ENCODE measurements around the gene EIF4E2.

Gene EIF4E2

DNA sequence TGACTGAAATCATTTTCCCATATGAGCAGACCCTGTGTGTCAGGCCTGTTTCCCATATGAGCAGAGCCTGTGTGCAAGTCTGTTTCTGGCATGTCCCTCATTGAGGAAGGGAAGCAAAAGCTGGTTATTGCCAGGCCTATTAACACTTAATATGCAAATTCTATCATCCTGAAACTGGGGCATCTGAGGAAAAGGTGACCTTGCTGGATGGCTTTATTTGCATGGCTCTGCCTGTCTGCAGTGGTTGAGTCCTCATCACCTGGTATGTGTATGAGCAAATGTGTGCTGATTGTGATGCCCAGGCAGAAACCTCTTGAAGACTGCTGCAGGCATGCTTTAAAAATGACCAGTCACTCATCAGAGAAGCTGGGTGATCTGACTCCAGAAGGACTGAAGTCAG, 31.2 kb downstream of the EIF4E2 start:
- Mint-ChIP-seq H3K36me3 (ENCODE audit: low read depth) (peaks cover 49% of the 10 kb centered on the region), H3K4me3 (no peak overlapping the region), H3K27ac (no peak overlapping the region), H3K4me1 (ENCODE audit: low read depth) (peaks cover 5% of the 10 kb centered on the region), H3K9me3 (no peaks in the 10 kb centered on the region), H3K27me3 (no peaks in the 10 kb centered on the region)

GRCh38 chr2:232584238-232584637, 33.7 kb downstream of the EIF4E2 start:
- Mint-ChIP-seq H3K4me1 (ENCODE audit: low read depth) (peaks cover 5% of the 10 kb centered on the region), H3K27ac (no peak overlapping the region), H3K4me3 (no peak overlapping the region), H3K9me3 (no peaks in the 10 kb centered on the region), H3K36me3 (ENCODE audit: low read depth) (peaks cover 41% of the 10 kb centered on the region), H3K27me3 (no peaks in the 10 kb centered on the region)

DNA sequence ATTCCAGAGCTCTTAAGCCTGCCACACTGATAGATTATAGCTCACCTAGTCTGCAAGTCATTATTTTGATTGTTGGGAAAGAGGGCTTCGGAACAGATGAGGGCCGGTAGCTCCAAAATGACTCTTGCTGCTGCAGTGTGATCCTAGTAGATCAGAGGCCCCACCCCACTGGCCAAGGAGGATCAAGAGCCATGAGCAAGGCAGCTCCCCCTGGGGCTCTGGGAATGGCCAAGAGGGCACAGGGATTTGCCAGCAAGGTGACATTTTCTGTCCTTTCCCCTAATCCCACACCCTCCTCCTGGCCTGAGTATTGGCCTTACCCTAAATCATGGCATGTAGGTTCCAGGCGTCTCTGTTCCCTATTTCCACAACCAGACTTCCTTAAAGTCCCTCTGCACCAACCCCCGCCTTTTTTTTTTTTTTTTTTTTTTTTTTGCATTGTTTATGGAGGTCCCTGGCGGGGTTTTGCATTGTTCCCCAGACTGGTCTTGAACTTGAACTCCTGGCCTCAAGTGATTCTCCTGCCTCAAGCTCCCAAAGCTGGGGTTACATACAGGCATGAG, 36.5 kb downstream of the EIF4E2 start:
- no peak overlapping the region for H3K27ac Mint-ChIP-seq
- peaks cover 27% of the 10 kb centered on the region for H3K36me3 Mint-ChIP-seq (ENCODE audit: low read depth)
- H3K9me3 Mint-ChIP-seq = no peaks in the 10 kb centered on the region
- H3K4me3 Mint-ChIP-seq = no peak overlapping the region
- no peaks in the 10 kb centered on the region for H3K4me1 Mint-ChIP-seq (ENCODE audit: low read depth)
- no peaks in the 10 kb centered on the region for H3K27me3 Mint-ChIP-seq

DNA sequence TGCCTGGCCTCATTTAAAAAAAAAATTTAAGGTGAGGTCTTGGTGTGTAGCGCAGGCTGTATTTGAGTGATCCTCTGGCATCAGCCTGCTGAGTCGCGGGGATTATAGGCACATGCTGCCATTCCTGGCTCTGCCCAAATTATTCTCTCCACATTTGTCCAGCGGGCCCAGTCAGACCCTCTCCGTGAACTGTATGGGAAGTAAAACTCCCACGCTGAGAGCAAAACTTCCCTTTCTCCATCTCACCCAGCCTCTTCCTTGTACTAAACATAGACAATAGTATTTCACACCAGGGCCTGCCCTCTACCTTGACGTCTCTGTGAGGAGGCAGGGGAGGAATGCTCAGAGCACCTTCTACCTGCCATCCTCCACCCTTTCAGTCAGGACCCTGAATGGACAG, 37.0 kb downstream of the EIF4E2 start:
- Mint-ChIP-seq H3K9me3 (no peaks in the 10 kb centered on the region), H3K4me3 (no peak overlapping the region), H3K27ac (no peak overlapping the region), H3K4me1 (ENCODE audit: low read depth) (no peaks in the 10 kb centered on the region), H3K27me3 (no peaks in the 10 kb centered on the region), H3K36me3 (ENCODE audit: low read depth) (peaks cover 22% of the 10 kb centered on the region)

DNA sequence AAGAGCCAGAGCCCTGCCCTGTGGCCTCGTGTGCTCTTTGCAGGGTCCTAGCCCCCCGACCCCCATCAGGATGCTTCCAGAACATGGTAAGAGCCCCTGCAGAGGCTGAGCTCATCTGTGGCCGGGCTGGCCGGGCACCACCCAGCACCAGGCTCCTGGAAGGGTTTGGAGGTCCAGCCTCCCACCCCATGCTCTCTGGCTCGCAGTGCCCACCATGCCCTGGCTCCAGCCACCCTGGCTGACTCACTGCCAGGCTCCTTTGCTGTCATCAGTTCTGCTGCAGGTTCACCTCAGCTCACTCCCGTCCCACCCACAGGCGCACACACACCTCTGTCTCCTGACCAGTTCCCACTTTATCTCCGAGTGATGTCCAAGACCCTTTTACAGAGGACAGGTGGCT, 37.5 kb downstream of the EIF4E2 start:
- H3K9me3 Mint-ChIP-seq = no peaks in the 10 kb centered on the region
- no peaks in the 10 kb centered on the region for H3K27me3 Mint-ChIP-seq
- H3K36me3 Mint-ChIP-seq (ENCODE audit: low read depth) = peaks cover 17% of the 10 kb centered on the region
- H3K27ac Mint-ChIP-seq = no peak overlapping the region
- H3K4me3 Mint-ChIP-seq = no peak overlapping the region
- peaks cover 3% of the 10 kb centered on the region for H3K4me1 Mint-ChIP-seq (ENCODE audit: low read depth)

DNA sequence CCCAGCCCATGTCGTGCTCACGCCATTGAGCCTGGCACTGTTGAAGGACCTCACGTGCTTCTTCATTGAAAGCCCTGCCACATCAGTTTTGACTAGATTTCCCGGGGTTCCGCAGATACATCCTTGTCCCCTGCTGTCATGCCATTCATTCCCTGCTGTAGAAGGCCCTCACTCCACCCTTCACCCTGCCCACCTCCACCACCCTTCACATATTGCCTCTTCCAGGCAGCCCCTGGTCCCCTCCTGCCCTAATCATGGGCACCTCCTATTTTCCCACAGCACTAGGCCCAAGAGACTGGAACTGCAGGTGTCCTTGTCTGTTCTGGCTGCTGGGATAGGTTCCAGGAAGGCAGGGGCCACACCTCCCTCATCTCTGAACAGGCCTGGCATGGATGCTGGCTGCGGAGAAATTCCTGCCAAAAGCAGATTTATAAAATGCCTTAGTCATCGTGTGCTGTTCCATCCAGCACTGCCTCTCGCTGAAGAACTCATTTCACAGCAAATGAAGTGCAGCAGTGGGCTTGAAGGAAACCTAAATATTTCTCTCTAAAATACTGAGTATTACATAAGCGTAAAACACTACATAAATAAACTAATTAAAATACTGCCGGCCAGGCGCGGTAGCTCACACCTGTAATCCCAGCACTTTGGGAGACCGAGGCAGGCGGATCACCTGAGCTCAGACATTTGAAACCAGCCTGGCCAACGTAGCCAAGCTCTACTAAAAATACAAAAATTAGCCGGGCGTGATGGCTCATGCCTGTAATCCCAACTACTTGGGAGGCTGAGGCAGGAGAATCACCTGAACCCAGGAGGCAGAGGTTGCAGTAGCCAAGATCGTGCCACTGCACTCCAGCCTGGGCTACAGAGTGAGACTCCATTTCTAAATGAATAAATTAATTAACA, 38.4 kb downstream of the EIF4E2 start:
- Mint-ChIP-seq H3K27me3 (no peaks in the 10 kb centered on the region), H3K9me3 (no peaks in the 10 kb centered on the region), H3K4me1 (ENCODE audit: low read depth) (peaks cover 7% of the 10 kb centered on the region), H3K4me3 (no peak overlapping the region), H3K36me3 (ENCODE audit: low read depth) (peaks cover 8% of the 10 kb centered on the region), H3K27ac (no peak overlapping the region)

DNA sequence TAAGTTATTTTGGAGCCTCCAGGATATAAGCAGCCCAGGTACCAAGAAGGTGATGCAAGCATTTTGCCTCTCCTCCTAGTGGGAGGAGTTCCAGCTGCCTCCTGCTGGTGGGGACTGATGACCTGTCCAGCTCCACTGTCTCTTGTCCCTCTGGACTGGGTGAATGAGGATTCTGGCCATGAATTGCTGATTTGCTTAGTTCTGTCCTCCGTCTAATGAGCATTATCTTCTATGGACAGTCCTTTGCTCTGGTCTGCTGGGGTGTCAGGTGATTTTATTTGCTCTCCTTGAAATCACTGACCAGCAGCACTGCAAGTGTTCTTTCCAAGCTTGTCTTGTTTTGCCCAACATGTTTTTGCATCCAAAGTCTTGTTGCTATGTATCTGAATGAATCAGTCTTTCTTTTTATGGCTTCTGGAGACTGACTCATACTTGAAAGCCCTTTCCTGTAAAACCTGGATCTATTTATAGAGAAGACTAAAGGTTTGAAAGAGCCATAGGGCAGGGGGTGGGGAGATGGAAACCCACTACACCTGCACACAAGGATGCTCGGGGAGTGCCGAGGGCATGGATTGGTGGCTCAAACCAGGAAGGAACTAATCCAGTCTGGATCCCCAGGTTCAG, 42.4 kb downstream of the EIF4E2 start:
- Mint-ChIP-seq H3K9me3 (no peaks in the 10 kb centered on the region), H3K27ac (no peak overlapping the region), H3K4me1 (ENCODE audit: low read depth) (peaks cover 7% of the 10 kb centered on the region), H3K36me3 (ENCODE audit: low read depth) (no peaks in the 10 kb centered on the region), H3K27me3 (no peaks in the 10 kb centered on the region), H3K4me3 (no peak overlapping the region)

DNA sequence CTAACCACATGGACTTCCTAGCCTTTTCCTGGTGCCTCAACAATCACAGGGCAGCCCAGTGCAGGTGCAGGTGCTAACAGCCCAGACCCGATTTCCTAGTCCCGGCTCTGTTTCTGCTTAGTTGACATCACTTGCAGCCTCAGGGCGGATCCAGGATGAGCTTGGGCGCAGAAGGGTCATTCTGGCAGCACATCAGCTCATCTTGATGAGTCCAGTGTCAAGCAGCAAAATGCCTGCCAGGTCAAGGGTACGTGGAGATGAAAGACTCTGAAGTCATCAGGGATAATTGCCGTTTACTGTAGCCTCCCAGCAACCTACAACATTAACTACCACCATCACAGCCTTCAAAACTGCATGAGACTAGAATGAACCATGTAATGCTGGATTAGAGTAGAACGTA, 43.5 kb downstream of the EIF4E2 start:
- Mint-ChIP-seq H3K9me3 (no peaks in the 10 kb centered on the region), H3K4me3 (no peak overlapping the region), H3K27ac (no peak overlapping the region), H3K4me1 (ENCODE audit: low read depth) (peaks cover 7% of the 10 kb centered on the region), H3K27me3 (no peaks in the 10 kb centered on the region), H3K36me3 (ENCODE audit: low read depth) (no peaks in the 10 kb centered on the region)

DNA sequence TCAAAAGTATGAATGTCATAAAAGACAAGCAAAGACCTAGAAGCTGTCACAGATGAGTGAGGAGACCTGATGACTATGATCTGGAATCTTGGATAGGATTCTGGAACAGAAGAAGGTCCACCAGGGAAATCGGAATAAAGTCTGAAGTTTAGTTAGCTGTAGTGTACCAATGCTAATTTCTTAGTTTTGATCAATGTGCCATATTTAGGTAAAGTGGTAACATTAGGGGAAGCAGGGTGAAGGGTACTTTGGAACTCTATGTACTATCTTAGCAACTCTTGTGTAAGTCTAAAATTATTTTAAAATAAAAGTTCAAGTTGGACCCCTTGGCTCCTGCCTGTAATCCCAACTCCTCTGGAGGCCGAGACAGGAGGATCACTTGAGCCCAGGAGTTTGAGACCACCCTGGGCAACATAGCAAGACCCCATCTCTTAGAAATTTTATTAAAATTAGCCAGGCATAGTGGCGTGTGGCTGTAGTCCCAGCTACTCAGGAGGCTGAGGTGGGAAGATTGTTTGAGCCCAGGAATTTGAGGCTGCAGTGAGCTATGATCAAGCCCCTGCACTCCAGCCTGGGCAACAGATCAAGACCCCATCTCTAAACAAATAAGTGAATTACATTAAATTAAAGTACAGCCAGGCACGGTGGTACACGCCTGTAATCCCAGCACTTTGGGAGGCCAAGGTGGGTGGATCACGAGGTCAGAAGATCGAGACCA, 47.0 kb downstream of the EIF4E2 start:
- peaks cover 7% of the 10 kb centered on the region for H3K4me1 Mint-ChIP-seq (ENCODE audit: low read depth)
- H3K27me3 Mint-ChIP-seq = no peaks in the 10 kb centered on the region
- H3K4me3 Mint-ChIP-seq = no peak overlapping the region
- no peak overlapping the region for H3K27ac Mint-ChIP-seq
- no peaks in the 10 kb centered on the region for H3K36me3 Mint-ChIP-seq (ENCODE audit: low read depth)
- no peaks in the 10 kb centered on the region for H3K9me3 Mint-ChIP-seq

GRCh38 chr2:232598293-232598692, 47.8 kb downstream of the EIF4E2 start:
- Mint-ChIP-seq H3K4me1 (ENCODE audit: low read depth) (peaks cover under 1% of the 10 kb centered on the region), H3K4me3 (no peak overlapping the region), H3K27ac (no peak overlapping the region), H3K27me3 (peaks cover 4% of the 10 kb centered on the region), H3K36me3 (ENCODE audit: low read depth) (no peaks in the 10 kb centered on the region), H3K9me3 (no peaks in the 10 kb centered on the region)

DNA sequence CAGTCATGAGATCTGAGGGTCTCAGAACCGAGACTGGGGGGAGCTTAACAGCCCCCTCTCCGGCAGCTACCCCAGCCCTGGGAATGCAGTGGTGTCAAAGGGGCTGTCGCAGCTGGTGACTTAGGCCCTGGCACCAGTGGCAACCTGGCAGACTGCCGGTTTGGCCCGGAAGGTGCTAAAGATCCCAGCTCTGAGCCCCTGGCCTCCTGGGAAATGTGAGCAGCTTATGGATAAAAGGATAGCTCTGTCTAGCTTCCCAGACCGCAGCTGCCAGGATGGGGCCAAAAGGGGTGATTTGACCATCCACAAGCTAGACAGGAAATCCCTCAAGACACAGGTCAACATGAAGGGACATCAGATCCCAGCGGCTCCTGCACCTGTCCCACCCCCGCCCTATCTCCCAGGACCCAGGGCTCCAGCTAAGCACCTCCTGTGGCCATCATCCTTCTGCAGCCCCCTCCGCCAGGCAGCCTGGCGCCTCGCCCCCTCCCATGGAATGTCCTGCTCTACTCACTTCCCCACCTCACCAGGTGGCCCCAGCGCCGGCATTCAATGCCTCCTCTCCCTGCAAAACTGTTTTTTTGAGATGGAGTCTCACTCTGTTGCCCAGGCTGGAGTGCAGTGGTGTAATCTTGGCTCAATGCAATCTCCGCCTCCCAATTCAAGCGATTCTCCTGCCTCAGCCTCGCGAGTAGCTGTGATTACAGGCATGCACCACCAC, 49.7 kb downstream of the EIF4E2 start:
- H3K9me3 Mint-ChIP-seq = no peaks in the 10 kb centered on the region
- no peak overlapping the region for H3K27ac Mint-ChIP-seq
- H3K4me3 Mint-ChIP-seq = no peak overlapping the region

GRCh38 chr2:232603283-232603682, 52.8 kb downstream of the EIF4E2 start:
- Mint-ChIP-seq H3K4me1 (ENCODE audit: low read depth) (peaks cover 9% of the 10 kb centered on the region), H3K9me3 (no peaks in the 10 kb centered on the region), H3K27me3 (peaks cover 10% of the 10 kb centered on the region), H3K36me3 (ENCODE audit: low read depth) (no peaks in the 10 kb centered on the region), H3K4me3 (no peak overlapping the region), H3K27ac (no peak overlapping the region)

More for the DNA sequence above, 49.7 kb downstream of the EIF4E2 start:
- Mint-ChIP-seq H3K27me3 (peaks cover 10% of the 10 kb centered on the region), H3K36me3 (ENCODE audit: low read depth) (no peaks in the 10 kb centered on the region), H3K4me1 (ENCODE audit: low read depth) (no peaks in the 10 kb centered on the region)

GRCh38 chr2:232604535-232604934, 54.0 kb downstream of the EIF4E2 start:
- Mint-ChIP-seq H3K27me3 (peaks cover 10% of the 10 kb centered on the region), H3K4me3 (no peak overlapping the region), H3K27ac (peak overlapping the region; percentile 13), H3K9me3 (no peaks in the 10 kb centered on the region), H3K4me1 (ENCODE audit: low read depth) (peaks cover 9% of the 10 kb centered on the region), H3K36me3 (ENCODE audit: low read depth) (no peaks in the 10 kb centered on the region)

DNA sequence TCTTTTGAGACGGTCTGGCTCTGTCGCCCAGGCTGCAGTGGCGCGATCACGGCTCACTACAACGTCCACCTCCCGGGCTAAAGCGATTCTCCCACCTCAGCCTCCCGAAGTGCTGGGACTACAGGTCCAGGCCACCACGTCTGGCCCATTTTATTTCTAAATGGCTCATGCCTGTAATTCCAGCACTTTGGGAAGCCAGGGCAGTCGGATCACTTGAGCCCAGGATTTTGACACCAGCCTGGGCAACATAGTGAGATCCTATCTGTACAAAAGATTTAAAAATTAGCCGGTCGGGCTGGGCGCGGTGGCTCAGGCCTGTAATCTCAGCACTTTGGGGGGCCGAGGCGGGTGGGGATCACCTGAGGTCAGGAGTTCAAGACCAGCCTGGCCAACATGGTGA, 56.5 kb downstream of the EIF4E2 start:
- H3K4me3 Mint-ChIP-seq = no peak overlapping the region
- H3K27me3 Mint-ChIP-seq = peaks cover 10% of the 10 kb centered on the region
- no peak overlapping the region for H3K27ac Mint-ChIP-seq
- peaks cover 9% of the 10 kb centered on the region for H3K4me1 Mint-ChIP-seq (ENCODE audit: low read depth)
- H3K36me3 Mint-ChIP-seq (ENCODE audit: low read depth) = no peaks in the 10 kb centered on the region
- H3K9me3 Mint-ChIP-seq = no peaks in the 10 kb centered on the region

All from stimulated activated naive CD8-positive, alpha-beta T cell treated with anti-CD3 and anti-CD28 coated beads, Interleukin-15, Interleukin-2, amounts not matched to agents 100 ng/mL and 50 ng/mL, for 24 hours (primary cell).